SK-N-SH treated with all-trans-retinoic acid at 6 μM for 48 hours (cell line): Measurements from ENCODE around the gene ZEB2.

Experiments
- ATAC-seq: fragments of 200-7000 bp; cut with Tn5 transposase; 3 replicates; pipeline ENCODE4 v1.9.1; 2020; ENCODE audit warnings: mild to moderate bottlenecking, moderate library complexity
- ARNTL ChIP-seq: fragments of 450-650 bp; formaldehyde crosslinking; IDR thresholded peaks from 2 replicates; pipeline ENCODE4 v1.5.0; 2020; ENCODE audit warnings: low read depth, mild to moderate bottlenecking, moderate library complexity, borderline replicate concordance
- CSDC2 ChIP-seq: fragments of 250-450 bp; sonication (Bioruptor Pico); IDR thresholded peaks from 2 replicates; pipeline ENCODE4 v1.5.0; 2020; ENCODE audit warnings: mild to moderate bottlenecking, moderate library complexity
- ESRRG ChIP-seq: fragments of 250-450 bp; sonication (Bioruptor Pico); IDR thresholded peaks from 2 replicates; pipeline ENCODE4 v1.6.1; 2021; ENCODE audit warnings: mild to moderate bottlenecking
- ISL1 ChIP-seq: fragments of 250-450 bp; sonication (Bioruptor Pico); IDR thresholded peaks from 2 replicates; pipeline ENCODE4 v2.1.2; 2022; ENCODE audit warnings: mild to moderate bottlenecking, moderate library complexity
- OSR1 ChIP-seq: fragments of 250-450 bp; sonication (Bioruptor Pico); IDR thresholded peaks from 2 replicates; pipeline ENCODE4 v1.8.0; 2022; ENCODE audit warnings: moderate library complexity, mild to moderate bottlenecking, inconsistent platforms
- PPARA ChIP-seq: fragments of 250-450 bp; sonication (Bioruptor Pico); IDR thresholded peaks from 2 replicates; pipeline ENCODE4 v1.5.0; 2020; ENCODE audit warnings: mild to moderate bottlenecking, borderline replicate concordance
- RARB ChIP-seq: fragments of 250-450 bp; sonication (Bioruptor Pico); IDR thresholded peaks from 2 replicates; pipeline ENCODE4 v1.8.0; 2021; ENCODE audit warnings: mild to moderate bottlenecking, moderate library complexity
- SNAI2 ChIP-seq: fragments of 250-450 bp; sonication (Bioruptor Pico); IDR thresholded peaks from 2 replicates; pipeline ENCODE4 v1.5.0; 2020; ENCODE audit warnings: mild to moderate bottlenecking, moderate library complexity
- TCF4 ChIP-seq: fragments of 250-450 bp; sonication (Bioruptor Pico); IDR thresholded peaks from 2 replicates; pipeline ENCODE4 v1.8.0; 2021; ENCODE audit warnings: mild to moderate bottlenecking, moderate library complexity, borderline replicate concordance
- TOX ChIP-seq: fragments of 250-450 bp; sonication (Bioruptor Pico); IDR thresholded peaks from 2 replicates; pipeline ENCODE4 v1.8.0; 2021; ENCODE audit warnings: mild to moderate bottlenecking, moderate library complexity, borderline replicate concordance
- TSHZ2 ChIP-seq: fragments of 250-450 bp; sonication (Bioruptor Pico); IDR thresholded peaks from 2 replicates; pipeline ENCODE4 v1.5.0; 2020; ENCODE audit warnings: mild to moderate bottlenecking, moderate library complexity
- ZC3H10 ChIP-seq: fragments of 250-450 bp; sonication (Bioruptor Pico); IDR thresholded peaks from 2 replicates; pipeline ENCODE4 v1.5.1; 2021; ENCODE audit warnings: mild to moderate bottlenecking, moderate library complexity
- ZFP3 ChIP-seq: fragments of 250-450 bp; sonication (Bioruptor Pico); IDR thresholded peaks from 2 replicates; pipeline ENCODE4 v1.5.0; 2020; ENCODE audit warnings: mild to moderate bottlenecking, moderate library complexity
- ZFP30 ChIP-seq: fragments of 450-650 bp; formaldehyde crosslinking; IDR thresholded peaks from 2 replicates; pipeline ENCODE4 v1.5.0; 2022; ENCODE audit warnings: mild to moderate bottlenecking, moderate library complexity
- ZNF565 ChIP-seq: fragments of 450-650 bp; formaldehyde crosslinking; conservative IDR thresholded peaks from 2 replicates; pipeline ENCODE4 v1.5.0; 2020; ENCODE audit warnings: low read depth, mild to moderate bottlenecking, moderate library complexity
- ZNF70 ChIP-seq: fragments of 450-650 bp; formaldehyde crosslinking; IDR thresholded peaks from 2 replicates; pipeline ENCODE4 v1.5.0; 2020; ENCODE audit warnings: mild to moderate bottlenecking, moderate library complexity
- ZNF8 ChIP-seq: fragments of 450-650 bp; formaldehyde crosslinking; IDR thresholded peaks from 2 replicates; pipeline ENCODE4 v1.5.0; 2020; ENCODE audit warnings: mild to moderate bottlenecking, moderate library complexity
- TF ChIP-seq, protein P1 (sequence below): fragments of 250-450 bp; sonication (Bioruptor Pico); IDR thresholded peaks from 2 replicates; pipeline ENCODE4 v1.8.0; 2021; ENCODE audit warnings: low read depth, mild to moderate bottlenecking, moderate library complexity, borderline replicate concordance
- TF ChIP-seq, protein P2 (sequence below): fragments of 250-450 bp; sonication (Bioruptor Pico); IDR thresholded peaks from 2 replicates; pipeline ENCODE4 v1.5.1; 2021; ENCODE audit warnings: mild to moderate bottlenecking, moderate library complexity
- TF ChIP-seq, protein P3 (sequence below): fragments of 250-450 bp; sonication (Bioruptor Pico); IDR thresholded peaks from 2 replicates; pipeline ENCODE4 v1.5.1; 2020; ENCODE audit warnings: low read depth, mild to moderate bottlenecking, moderate library complexity

Gene ZEB2

GRCh38 chr2:144402251-144402650, 117.7 kb downstream of the ZEB2 start:
- ATAC-seq = no peak
- no peak for TF ChIP-seq SNAI2 (CRISPR knock-in tag)
- no peak for TF ChIP-seq TOX (CRISPR knock-in tag)
- no peak for TF ChIP-seq ZNF70 (CRISPR knock-in tag)
- no peak for TF ChIP-seq ZNF565
- TF ChIP-seq, all 23 proteins: peak for 0

GRCh38 chr2:144401036-144401435, 118.9 kb downstream of the ZEB2 start:
- TF ChIP-seq, protein P1, sequence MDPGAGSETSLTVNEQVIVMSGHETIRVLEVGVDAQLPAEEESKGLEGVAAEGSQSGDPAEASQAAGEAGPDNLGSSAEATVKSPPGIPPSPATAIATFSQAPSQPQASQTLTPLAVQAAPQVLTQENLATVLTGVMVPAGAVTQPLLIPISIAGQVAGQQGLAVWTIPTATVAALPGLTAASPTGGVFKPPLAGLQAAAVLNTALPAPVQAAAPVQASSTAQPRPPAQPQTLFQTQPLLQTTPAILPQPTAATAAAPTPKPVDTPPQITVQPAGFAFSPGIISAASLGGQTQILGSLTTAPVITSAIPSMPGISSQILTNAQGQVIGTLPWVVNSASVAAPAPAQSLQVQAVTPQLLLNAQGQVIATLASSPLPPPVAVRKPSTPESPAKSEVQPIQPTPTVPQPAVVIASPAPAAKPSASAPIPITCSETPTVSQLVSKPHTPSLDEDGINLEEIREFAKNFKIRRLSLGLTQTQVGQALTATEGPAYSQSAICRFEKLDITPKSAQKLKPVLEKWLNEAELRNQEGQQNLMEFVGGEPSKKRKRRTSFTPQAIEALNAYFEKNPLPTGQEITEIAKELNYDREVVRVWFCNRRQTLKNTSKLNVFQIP (CRISPR knock-in tag) = no peak
- TF ChIP-seq CSDC2 (CRISPR knock-in tag) (no peak), TOX (CRISPR knock-in tag) (no peak), RARB (CRISPR knock-in tag) (no peak), ZNF8 (CRISPR knock-in tag) (no peak), ARNTL (CRISPR knock-in tag) (no peak), ESRRG (CRISPR knock-in tag) (no peak), TCF4 (CRISPR knock-in tag) (no peak), ZFP3 (no peak), ZNF70 (CRISPR knock-in tag) (no peak), SNAI2 (CRISPR knock-in tag) (no peak), OSR1 (no peak), ISL1 (no peak), ZNF565 (no peak), TSHZ2 (no peak), ZFP30 (CRISPR knock-in tag) (no peak), PPARA (CRISPR knock-in tag) (no peak)
- TF ChIP-seq, protein P2, sequence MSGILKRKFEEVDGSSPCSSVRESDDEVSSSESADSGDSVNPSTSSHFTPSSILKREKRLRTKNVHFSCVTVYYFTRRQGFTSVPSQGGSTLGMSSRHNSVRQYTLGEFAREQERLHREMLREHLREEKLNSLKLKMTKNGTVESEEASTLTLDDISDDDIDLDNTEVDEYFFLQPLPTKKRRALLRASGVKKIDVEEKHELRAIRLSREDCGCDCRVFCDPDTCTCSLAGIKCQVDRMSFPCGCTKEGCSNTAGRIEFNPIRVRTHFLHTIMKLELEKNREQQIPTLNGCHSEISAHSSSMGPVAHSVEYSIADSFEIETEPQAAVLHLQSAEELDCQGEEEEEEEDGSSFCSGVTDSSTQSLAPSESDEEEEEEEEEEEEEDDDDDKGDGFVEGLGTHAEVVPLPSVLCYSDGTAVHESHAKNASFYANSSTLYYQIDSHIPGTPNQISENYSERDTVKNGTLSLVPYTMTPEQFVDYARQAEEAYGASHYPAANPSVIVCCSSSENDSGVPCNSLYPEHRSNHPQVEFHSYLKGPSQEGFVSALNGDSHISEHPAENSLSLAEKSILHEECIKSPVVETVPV = no peak
- TF ChIP-seq, protein P3, sequence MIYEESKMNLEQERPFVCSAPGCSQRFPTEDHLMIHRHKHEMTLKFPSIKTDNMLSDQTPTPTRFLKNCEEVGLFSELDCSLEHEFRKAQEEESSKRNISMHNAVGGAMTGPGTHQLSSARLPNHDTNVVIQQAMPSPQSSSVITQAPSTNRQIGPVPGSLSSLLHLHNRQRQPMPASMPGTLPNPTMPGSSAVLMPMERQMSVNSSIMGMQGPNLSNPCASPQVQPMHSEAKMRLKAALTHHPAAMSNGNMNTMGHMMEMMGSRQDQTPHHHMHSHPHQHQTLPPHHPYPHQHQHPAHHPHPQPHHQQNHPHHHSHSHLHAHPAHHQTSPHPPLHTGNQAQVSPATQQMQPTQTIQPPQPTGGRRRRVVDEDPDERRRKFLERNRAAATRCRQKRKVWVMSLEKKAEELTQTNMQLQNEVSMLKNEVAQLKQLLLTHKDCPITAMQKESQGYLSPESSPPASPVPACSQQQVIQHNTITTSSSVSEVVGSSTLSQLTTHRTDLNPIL = no peak
- ATAC-seq = no peak

- TF ChIP-seq TOX (CRISPR knock-in tag) (no peak), ZFP3 (no peak), ZC3H10 (CRISPR knock-in tag) (no peak), ARNTL (CRISPR knock-in tag) (no peak), PPARA (CRISPR knock-in tag) (no peak), TSHZ2 (no peak)
- TF ChIP-seq, protein P2 = no peak
- TF ChIP-seq, all 23 proteins: peak for 0
- ATAC-seq = no peak
Observed at GRCh38 chr2:144396318-144396717, 123.6 kb downstream of the ZEB2 start.
